ENCODE results near the gene ACTN4.

Gene ACTN4

GRCh38 chr19:38728752-38729541 is 81.5 kb downstream of the ACTN4 start:
- 95% methylated on average over 34 of the region's 37 CpGs for WGBS (ENCODE audit: insufficient coverage)
- DNase-seq = no peak
- H3K4me3 ChIP-seq (ENCODE audit: control insufficient read depth in 1 of 7, extremely low read depth in 1 of 7, insufficient read depth in 4 of 7, low read depth in 2 of 7, low read length in 6 of 7) = no peak overlapping the region
- peaks cover 3 to 12% (median 8%) of the 10 kb centered on the region in 4 experiments for H3K4me1 ChIP-seq (ENCODE audit: control extremely low read depth in 1 of 4, control insufficient read depth in 4 of 4, insufficient read depth in 4 of 4, low read length in 3 of 4)
- H3K27ac ChIP-seq (ENCODE audit: insufficient read depth in 1 of 2, low read depth in 1 of 2, low read length in 2 of 2, poor library complexity in 1 of 2, severe bottlenecking in 2 of 2) = peak overlapping the region in 1 of 2 experiments; percentile 14
- H3K36me3 ChIP-seq (ENCODE audit: control insufficient read depth in 4 of 4, insufficient read depth in 4 of 4, low read length in 3 of 4) = peaks cover 0 to 75% (median 57%) of the 10 kb centered on the region in 4 experiments
- CTCF ChIA-PET = interaction anchor here (1.1 to 1.8 kb wide), 2 partner anchors 10 to 35 kb away, joined by 4 to 6 read pairs; no protein-coding TSS in a partner anchor
- no peaks in the 10 kb centered on the region for H3K9me3 ChIP-seq (ENCODE audit: control extremely low read depth in 1 of 5, control insufficient read depth in 4 of 5, insufficient read depth in 2 of 5, low read depth in 1 of 5, low read length in 4 of 5)
- H3K27me3 ChIP-seq (replicated peaks in 2 of 5; ENCODE audit: control insufficient read depth in 4 of 5, insufficient read depth in 5 of 5, low read length in 4 of 5) = no peaks in the 10 kb centered on the region
- POLR2A ChIA-PET = no interaction called here

DNA sequence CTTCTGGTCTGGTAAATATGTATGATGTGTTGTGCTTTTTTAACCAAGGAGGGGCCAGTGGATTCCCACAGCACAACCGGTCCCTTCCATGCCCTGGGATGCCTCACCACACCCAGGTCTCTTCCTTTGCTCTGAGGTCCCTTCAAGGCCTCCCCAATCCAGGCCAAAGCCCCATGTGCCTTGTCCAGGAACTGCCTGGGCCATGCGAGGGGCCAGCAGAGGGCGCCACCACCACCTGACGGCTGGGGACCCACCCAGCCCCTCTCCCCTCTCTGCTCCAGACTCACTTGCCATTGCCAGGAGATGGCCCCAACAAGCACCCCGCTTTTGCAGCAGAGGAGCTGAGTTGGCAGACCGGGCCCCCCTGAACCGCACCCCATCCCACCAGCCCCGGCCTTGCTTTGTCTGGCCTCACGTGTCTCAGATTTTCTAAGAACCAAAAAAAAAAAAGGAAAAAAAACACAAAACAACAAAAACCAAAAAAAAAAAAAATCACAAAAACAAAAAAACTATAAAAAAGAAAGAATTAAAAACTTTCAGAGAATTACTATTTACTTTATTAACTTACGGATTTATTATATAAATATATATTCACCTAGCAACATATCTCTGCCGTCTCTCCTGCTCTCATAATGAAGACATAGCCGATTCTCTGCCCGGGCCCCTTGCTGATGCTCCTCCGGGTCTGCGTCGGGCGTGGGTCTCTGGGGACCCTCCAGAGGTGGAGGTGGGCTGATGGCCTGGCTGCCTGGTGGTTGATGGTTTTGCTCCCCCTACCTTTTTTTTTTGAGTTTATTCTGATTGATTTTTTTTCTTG is 82.4 kb downstream of the ACTN4 start:
- H3K4me3 ChIP-seq (ENCODE audit: control insufficient read depth in 1 of 7, extremely low read depth in 1 of 7, insufficient read depth in 4 of 7, low read depth in 2 of 7, low read length in 6 of 7) = no peak overlapping the region
- CTCF ChIA-PET = interaction anchor here (1.1 to 1.8 kb wide), 6 partner anchors 11 to 201 kb away, joined by 3 to 6 read pairs (median 6); partner anchors contain the start of genes MRPS12 and SARS2
- H3K27me3 ChIP-seq (replicated peaks in 2 of 5; ENCODE audit: control insufficient read depth in 4 of 5, insufficient read depth in 5 of 5, low read length in 4 of 5) = no peaks in the 10 kb centered on the region
- H3K9me3 ChIP-seq (ENCODE audit: control extremely low read depth in 1 of 5, control insufficient read depth in 4 of 5, insufficient read depth in 2 of 5, low read depth in 1 of 5, low read length in 4 of 5) = no peaks in the 10 kb centered on the region
- 58% methylated on average over 10 of the region's 17 CpGs for WGBS (ENCODE audit: insufficient coverage)
- peaks cover 0 to 66% (median 51%) of the 10 kb centered on the region in 4 experiments for H3K36me3 ChIP-seq (ENCODE audit: control insufficient read depth in 4 of 4, insufficient read depth in 4 of 4, low read length in 3 of 4)
- H3K4me1 ChIP-seq (ENCODE audit: control extremely low read depth in 1 of 4, control insufficient read depth in 4 of 4, insufficient read depth in 4 of 4, low read length in 3 of 4) = peaks cover 3 to 22% (median 17%) of the 10 kb centered on the region in 4 experiments
- H3K27ac ChIP-seq (ENCODE audit: insufficient read depth in 1 of 2, low read depth in 1 of 2, low read length in 2 of 2, poor library complexity in 1 of 2, severe bottlenecking in 2 of 2) = no peak overlapping the region
- POLR2A ChIA-PET = no interaction called here
- DNase-seq = peak; percentile 76 to 87 (median 85)

DNA sequence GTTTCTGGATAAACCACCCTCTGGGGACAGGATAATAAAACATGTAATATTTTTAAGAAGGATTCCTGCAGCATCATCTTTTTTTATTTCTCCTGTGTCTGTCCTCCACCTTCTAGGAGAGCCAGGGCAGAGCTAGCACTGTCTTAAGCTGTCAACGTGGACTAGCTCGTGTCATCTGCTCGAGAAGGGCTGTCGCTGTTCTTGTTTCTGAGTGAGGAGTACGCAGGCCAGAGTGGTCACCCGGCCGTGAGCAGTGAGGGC is 83.0 kb downstream of the ACTN4 start:
- no peak for DNase-seq
- peaks cover 3 to 27% (median 22%) of the 10 kb centered on the region in 4 experiments for H3K4me1 ChIP-seq (ENCODE audit: control extremely low read depth in 1 of 4, control insufficient read depth in 4 of 4, insufficient read depth in 4 of 4, low read length in 3 of 4)
- no peak overlapping the region for H3K4me3 ChIP-seq (ENCODE audit: control insufficient read depth in 1 of 7, extremely low read depth in 1 of 7, insufficient read depth in 4 of 7, low read depth in 2 of 7, low read length in 6 of 7)
- H3K9me3 ChIP-seq (ENCODE audit: control extremely low read depth in 1 of 5, control insufficient read depth in 4 of 5, insufficient read depth in 2 of 5, low read depth in 1 of 5, low read length in 4 of 5) = no peaks in the 10 kb centered on the region
- CTCF ChIA-PET = interaction anchor here (1.1 to 1.8 kb wide), 5 partner anchors 10 to 200 kb away, joined by 3 to 6 read pairs (median 5); partner anchors contain the start of genes MRPS12 and SARS2
- peaks cover 0 to 61% (median 46%) of the 10 kb centered on the region in 4 experiments for H3K36me3 ChIP-seq (ENCODE audit: control insufficient read depth in 4 of 4, insufficient read depth in 4 of 4, low read length in 3 of 4)
- H3K27ac ChIP-seq (ENCODE audit: insufficient read depth in 1 of 2, low read depth in 1 of 2, low read length in 2 of 2, poor library complexity in 1 of 2, severe bottlenecking in 2 of 2) = no peak overlapping the region
- POLR2A ChIA-PET = interaction anchor here (0.6 kb wide), 1 partner anchor 170 kb away, joined by 4 read pairs; the partner anchor contains the start of gene NFKBIB
- 92% methylated on average over 7 of the region's 7 CpGs for WGBS (ENCODE audit: insufficient coverage)
- H3K27me3 ChIP-seq (replicated peaks in 2 of 5; ENCODE audit: control insufficient read depth in 4 of 5, insufficient read depth in 5 of 5, low read length in 4 of 5) = no peaks in the 10 kb centered on the region

- H3K4me1 ChIP-seq (ENCODE audit: control extremely low read depth in 1 of 4, control insufficient read depth in 4 of 4, insufficient read depth in 4 of 4, low read length in 3 of 4) = peaks cover 3 to 28% (median 24%) of the 10 kb centered on the region in 4 experiments
- ChIA-PET POLR2A (interaction anchor here (0.6 kb wide), 1 partner anchor 169 kb away, joined by 4 read pairs; the partner anchor contains the start of gene NFKBIB), CTCF (interaction anchor here (1.1 to 1.8 kb wide), 5 partner anchors 10 to 200 kb away, joined by 3 to 6 read pairs (median 5); partner anchors contain the start of genes MRPS12 and SARS2)
- H3K36me3 ChIP-seq (ENCODE audit: control insufficient read depth in 4 of 4, insufficient read depth in 4 of 4, low read length in 3 of 4) = peaks cover 0 to 55% (median 41%) of the 10 kb centered on the region in 4 experiments
- H3K9me3 ChIP-seq (ENCODE audit: control extremely low read depth in 1 of 5, control insufficient read depth in 4 of 5, insufficient read depth in 2 of 5, low read depth in 1 of 5, low read length in 4 of 5) = no peaks in the 10 kb centered on the region
- no peaks in the 10 kb centered on the region for H3K27me3 ChIP-seq (replicated peaks in 2 of 5; ENCODE audit: control insufficient read depth in 4 of 5, insufficient read depth in 5 of 5, low read length in 4 of 5)
- no peak overlapping the region for H3K27ac ChIP-seq (ENCODE audit: insufficient read depth in 1 of 2, low read depth in 1 of 2, low read length in 2 of 2, poor library complexity in 1 of 2, severe bottlenecking in 2 of 2)
- no peak overlapping the region for H3K4me3 ChIP-seq (ENCODE audit: control insufficient read depth in 1 of 7, extremely low read depth in 1 of 7, insufficient read depth in 4 of 7, low read depth in 2 of 7, low read length in 6 of 7)
- DNase-seq = no peak
- 98% methylated on average over 12 of the region's 19 CpGs for WGBS (ENCODE audit: insufficient coverage)
Observed at GRCh38 chr19:38730731-38731589, 83.5 kb downstream of the ACTN4 start.

DNA sequence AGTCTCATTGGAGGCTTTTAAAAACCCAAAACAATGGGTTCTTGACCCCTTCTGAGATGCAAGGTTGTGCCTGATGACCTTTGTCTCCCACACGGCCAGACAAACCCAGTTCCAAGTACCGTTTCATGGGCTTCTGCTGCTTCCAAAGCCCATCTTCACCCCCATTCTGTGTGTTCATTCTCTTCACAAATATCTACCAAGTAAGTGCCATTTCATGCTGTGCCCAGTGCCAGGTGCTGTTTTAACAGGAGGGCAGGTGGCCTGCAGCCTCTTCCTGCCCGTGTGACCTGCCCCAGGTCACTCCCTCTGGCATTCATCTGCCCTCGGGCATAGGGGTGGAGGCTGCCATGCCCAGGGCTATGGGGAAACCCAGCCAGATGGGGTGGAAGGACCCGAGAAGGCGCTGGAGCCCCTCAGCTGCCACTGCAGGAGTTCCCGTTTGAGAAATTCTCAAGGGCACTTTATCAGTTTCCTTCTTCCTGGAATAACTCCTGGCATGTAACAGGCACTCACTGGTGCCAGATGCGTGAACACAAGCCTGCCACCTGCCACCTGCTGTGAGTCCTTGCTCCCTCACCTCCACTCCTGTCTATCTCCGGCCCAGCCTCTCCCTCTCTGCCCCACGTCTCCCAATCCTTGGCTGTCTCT is 84.3 kb downstream of the ACTN4 start:
- Histone ChIP-seq H3K27me3 (replicated peaks in 2 of 5; ENCODE audit: control insufficient read depth in 4 of 5, insufficient read depth in 5 of 5, low read length in 4 of 5) (no peaks in the 10 kb centered on the region), H3K27ac (ENCODE audit: insufficient read depth in 1 of 2, low read depth in 1 of 2, low read length in 2 of 2, poor library complexity in 1 of 2, severe bottlenecking in 2 of 2) (no peak overlapping the region), H3K9me3 (ENCODE audit: control extremely low read depth in 1 of 5, control insufficient read depth in 4 of 5, insufficient read depth in 2 of 5, low read depth in 1 of 5, low read length in 4 of 5) (no peaks in the 10 kb centered on the region), H3K4me1 (ENCODE audit: control extremely low read depth in 1 of 4, control insufficient read depth in 4 of 4, insufficient read depth in 4 of 4, low read length in 3 of 4) (peaks cover 3 to 36% (median 30%) of the 10 kb centered on the region in 4 experiments), H3K4me3 (ENCODE audit: control insufficient read depth in 1 of 7, extremely low read depth in 1 of 7, insufficient read depth in 4 of 7, low read depth in 2 of 7, low read length in 6 of 7) (no peak overlapping the region), H3K36me3 (ENCODE audit: control insufficient read depth in 4 of 4, insufficient read depth in 4 of 4, low read length in 3 of 4) (peaks cover 0 to 48% (median 33%) of the 10 kb centered on the region in 4 experiments)
- ChIA-PET POLR2A (no interaction called here), CTCF (interaction anchor here (1.3 to 1.8 kb wide), 3 partner anchors 10 to 199 kb away, joined by 3 to 6 read pairs (median 3); partner anchors contain the start of genes MRPS12 and SARS2)
- WGBS (ENCODE audit: insufficient coverage) = 87% methylated on average over 7 of the region's 10 CpGs
- DNase-seq = no peak

DNA sequence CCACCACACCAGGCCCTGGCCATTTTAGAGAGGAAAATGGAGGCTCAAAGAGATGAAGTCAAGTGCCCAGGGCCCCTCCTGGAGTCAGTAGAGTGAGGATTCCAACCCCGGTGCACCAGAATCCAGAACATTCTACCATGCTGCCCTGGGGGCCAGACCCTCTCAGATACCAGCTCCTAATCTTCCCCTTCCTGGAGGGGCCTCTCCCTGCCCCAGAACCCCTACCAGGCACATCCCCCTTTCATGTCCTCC is 85.7 kb downstream of the ACTN4 start:
- no peak for DNase-seq
- ChIA-PET CTCF (interaction anchor here (1.0 to 2.9 kb wide), 9 partner anchors 9 to 201 kb away, joined by 3 to 7 read pairs (median 4); partner anchors contain the start of genes MRPS12 and SARS2), POLR2A (no interaction called here)
- 100% methylated on average over 1 of the region's 1 CpG for WGBS (ENCODE audit: insufficient coverage)
- no peak overlapping the region for H3K27ac ChIP-seq (ENCODE audit: insufficient read depth in 1 of 2, low read depth in 1 of 2, low read length in 2 of 2, poor library complexity in 1 of 2, severe bottlenecking in 2 of 2)
- peaks cover 3 to 42% (median 37%) of the 10 kb centered on the region in 4 experiments for H3K4me1 ChIP-seq (ENCODE audit: control extremely low read depth in 1 of 4, control insufficient read depth in 4 of 4, insufficient read depth in 4 of 4, low read length in 3 of 4)
- H3K27me3 ChIP-seq (replicated peaks in 2 of 5; ENCODE audit: control insufficient read depth in 4 of 5, insufficient read depth in 5 of 5, low read length in 4 of 5) = no peaks in the 10 kb centered on the region
- peaks cover 0 to 34% (median 23%) of the 10 kb centered on the region in 4 experiments for H3K36me3 ChIP-seq (ENCODE audit: control insufficient read depth in 4 of 4, insufficient read depth in 4 of 4, low read length in 3 of 4)
- no peak overlapping the region for H3K4me3 ChIP-seq (ENCODE audit: control insufficient read depth in 1 of 7, extremely low read depth in 1 of 7, insufficient read depth in 4 of 7, low read depth in 2 of 7, low read length in 6 of 7)
- no peaks in the 10 kb centered on the region for H3K9me3 ChIP-seq (ENCODE audit: control extremely low read depth in 1 of 5, control insufficient read depth in 4 of 5, insufficient read depth in 2 of 5, low read depth in 1 of 5, low read length in 4 of 5)

Data from common myeloid progenitor, CD34-positive (primary cell).